K562 (cell line): ENCODE data around the gene TCF25. TPM values are rescaled to one million over a fixed set of nuclear protein-coding genes. Genes with fewer than 3 reads are reported as not detected.

ENCODE experiments used
- CREB1 ChIP-seq, 2 experiments: sonication (generic) in 1 of 2; formaldehyde crosslinking in 1 of 2; IDR thresholded peaks; 2 replicates each; pipeline versions ENCODE4 v1.6.1 to v1.8.0; 2012 to 2022; ENCODE audit warnings: inconsistent platforms in 1 of 2, mild to moderate bottlenecking in 1 of 2, missing genetic modification reagents in 1 of 2, moderate library complexity in 1 of 2
- CREBBP ChIP-seq: IDR thresholded peaks from one replicate; pipeline ENCODE4 v1.6.1; 2012; ENCODE audit warnings: low read depth, mild to moderate bottlenecking, control low read depth, inconsistent platforms, low read length
- CREM ChIP-seq: IDR thresholded peaks from 2 replicates; pipeline ENCODE4 v1.6.1; 2014; ENCODE audit warnings: antibody characterized with exemption, low read depth
- HDAC8 ChIP-seq: fragments of 450-650 bp; IDR thresholded peaks from 2 replicates; pipeline ENCODE4 v1.6.1; 2016; ENCODE audit warnings: mild to moderate bottlenecking, missing genetic modification characterization, moderate library complexity, missing compliant biosample characterization
- KLF13 ChIP-seq: fragments of 450-650 bp; IDR thresholded peaks from 2 replicates; pipeline ENCODE4 v1.6.1; 2016; ENCODE audit warnings: missing genetic modification characterization, low read depth, mild to moderate bottlenecking, missing compliant biosample characterization, moderate library complexity, borderline replicate concordance
- MAZ ChIP-seq, 2 experiments: fragments of 450-650 bp in 1 of 2; sonication (generic) in 1 of 2; formaldehyde crosslinking; IDR thresholded peaks in 1 of 2; conservative IDR thresholded peaks in 1 of 2; 2 replicates each; pipeline versions ENCODE4 v1.4.0 to v1.5.0; 2020; ENCODE audit warnings: mild to moderate bottlenecking in 1 of 2, missing genetic modification reagents in 1 of 2
- POLR2G ChIP-seq: fragments of 200-400 bp; formaldehyde crosslinking; IDR thresholded peaks from 2 replicates; pipeline ENCODE4 v1.6.1; 2017; ENCODE audit warnings: low read depth, mild to moderate bottlenecking, antibody characterized with exemption, low read length, moderate library complexity
- ZNF583 ChIP-seq: fragments of 250-450 bp; sonication (Bioruptor Pico); IDR thresholded peaks from 2 replicates; pipeline ENCODE4 v1.4.0; 2020
- polyA plus RNA-seq, 8 experiments: library from polyadenylated mRNA; depleted of rRNA in 4 of 8; stranded (reverse) in 5 of 8; unstranded in 3 of 8; fragments of >200 nt; fragmentation: Nextera tagmentation in 2 of 8; fragmentation: Illumina TruSeq in 1 of 8; extraction: Ambion mirVana in 2 of 8; extraction: Trizol in 1 of 8; gene quantifications; 2 replicates each; pipeline versions ENCODE4 v1.2.1 to v1.2.3, GENCODE V29; 2011 to 2014; ENCODE audit warnings: inconsistent platforms in 1 of 8, missing spikeins in 1 of 8
- total RNA-seq, 7 experiments: library from RNA; depleted of rRNA in 6 of 7; stranded (reverse); fragments of >200 nt in 6 of 7; fragmentation: Illumina TruSeq in 2 of 7; extraction: Trizol in 2 of 7; gene quantifications; 2 replicates each; pipeline versions ENCODE4 v1.2.1 to v1.2.3, GENCODE V29; 2011 to 2021; ENCODE audit warnings: low replicate concordance in 1 of 7
- TF ChIP-seq, protein P1 (sequence below): IDR thresholded peaks from 2 replicates; pipeline ENCODE4 v1.6.1; 2014; ENCODE audit warnings: antibody characterized with exemption
- TF ChIP-seq, protein P2 (sequence below): sonication (generic); formaldehyde crosslinking; IDR thresholded peaks from 2 replicates; pipeline ENCODE4 v1.9.0; 2022; ENCODE audit warnings: mild to moderate bottlenecking, missing genetic modification reagents
- TF ChIP-seq, protein P3 (sequence below): fragments of 200-800 bp; sonication (Bioruptor generic); IDR thresholded peaks from 2 replicates; pipeline ENCODE4 v1.6.1; 2017; ENCODE audit warnings: missing genetic modification characterization, missing compliant biosample characterization
- TF ChIP-seq, protein P4 (sequence below): fragments of 450-650 bp; IDR thresholded peaks from 2 replicates; pipeline ENCODE4 v1.6.1; 2018; ENCODE audit not compliant: partially characterized antibody
- TF ChIP-seq, protein P5 (sequence below): fragments of 250-450 bp; sonication (Bioruptor Pico); IDR thresholded peaks from 2 replicates; pipeline ENCODE4 v1.5.0; 2021; ENCODE audit warnings: mild to moderate bottlenecking, borderline replicate concordance

TCF25 gene
- total and polyA plus RNA-seq, 9 of the 15 experiments (the other 6 are each of a cell fraction or from before 2014, with no cell fraction given), result 9.0 to 154 (median 83.8) TPM

DNA sequence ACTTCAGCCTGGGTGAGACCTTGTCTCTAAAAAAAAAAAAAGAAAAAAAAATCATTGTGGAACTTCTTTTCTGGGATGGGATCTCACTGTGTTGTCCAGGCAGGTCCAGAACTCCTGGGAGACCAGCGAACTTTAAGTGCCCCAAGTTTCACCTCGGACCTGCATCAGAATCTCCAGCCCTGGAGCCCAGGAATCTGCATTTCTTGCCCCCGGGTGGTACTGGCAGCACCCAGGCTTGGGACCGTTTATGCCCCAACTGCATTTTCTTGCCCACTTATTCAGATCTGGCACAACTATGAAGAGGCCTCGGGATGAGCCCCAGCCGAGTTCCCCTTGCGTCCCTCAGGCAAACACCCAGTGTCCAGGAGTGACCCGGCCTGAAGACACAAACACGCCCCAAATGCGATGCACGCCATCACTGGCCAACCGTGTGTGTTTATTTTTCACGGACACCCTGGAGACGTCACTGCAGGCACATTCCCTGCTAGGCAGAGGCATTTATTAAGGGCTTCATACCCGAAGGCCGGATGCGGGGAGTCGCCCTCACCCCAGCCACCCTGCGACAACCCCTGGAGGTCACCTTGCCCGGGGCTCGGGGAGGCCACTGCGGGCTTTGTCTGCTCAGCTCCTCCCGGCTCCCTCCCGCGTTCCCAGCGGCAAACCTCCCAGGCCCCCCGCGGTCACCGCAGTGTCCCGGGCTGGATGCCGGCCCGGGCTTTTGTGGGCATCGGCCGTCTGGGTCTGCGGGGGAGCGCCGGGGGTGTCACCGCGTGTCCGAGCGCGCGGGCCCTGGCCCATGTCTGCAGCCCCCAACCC, 45.8 kb upstream of the TCF25 start (continued):
- TF ChIP-seq, protein P1, sequence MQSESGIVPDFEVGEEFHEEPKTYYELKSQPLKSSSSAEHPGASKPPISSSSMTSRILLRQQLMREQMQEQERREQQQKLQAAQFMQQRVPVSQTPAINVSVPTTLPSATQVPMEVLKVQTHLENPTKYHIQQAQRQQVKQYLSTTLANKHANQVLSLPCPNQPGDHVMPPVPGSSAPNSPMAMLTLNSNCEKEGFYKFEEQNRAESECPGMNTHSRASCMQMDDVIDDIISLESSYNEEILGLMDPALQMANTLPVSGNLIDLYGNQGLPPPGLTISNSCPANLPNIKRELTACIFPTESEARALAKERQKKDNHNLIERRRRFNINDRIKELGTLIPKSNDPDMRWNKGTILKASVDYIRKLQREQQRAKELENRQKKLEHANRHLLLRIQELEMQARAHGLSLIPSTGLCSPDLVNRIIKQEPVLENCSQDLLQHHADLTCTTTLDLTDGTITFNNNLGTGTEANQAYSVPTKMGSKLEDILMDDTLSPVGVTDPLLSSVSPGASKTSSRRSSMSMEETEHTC, result no peak
- TF ChIP-seq ZNF583 (CRISPR knock-in tag) (no peak), CREBBP (no peak), KLF13 (tag) (0 out of 2 replicates have a peak, but pooled peaks have one; percentile 15), HDAC8 (tag) (no peak), CREB1 (IDR thresholded peaks at IDR 0.05) (no peak), CREB1 (CRISPR knock-in tag; IDR thresholded peaks at IDR 0.05) (peak; percentile 34; the same call in 1 of the 2 replicates), CREM (peak; percentile 42; the same call in 1 of the 2 replicates), MAZ (CRISPR knock-in tag; conservative IDR thresholded peaks at IDR 0.05 in 1 of 2, IDR thresholded peaks at IDR 0.05 in 1 of 2) (peak; percentile 47 to 66; a peak in 3 of 4 replicates), POLR2G (peak; percentile 73)
- TF ChIP-seq, protein P2, sequence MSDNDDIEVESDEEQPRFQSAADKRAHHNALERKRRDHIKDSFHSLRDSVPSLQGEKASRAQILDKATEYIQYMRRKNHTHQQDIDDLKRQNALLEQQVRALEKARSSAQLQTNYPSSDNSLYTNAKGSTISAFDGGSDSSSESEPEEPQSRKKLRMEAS (CRISPR knock-in tag), result peak; percentile 40; the same call in 1 of the 2 replicates
- TF ChIP-seq, protein P3, sequence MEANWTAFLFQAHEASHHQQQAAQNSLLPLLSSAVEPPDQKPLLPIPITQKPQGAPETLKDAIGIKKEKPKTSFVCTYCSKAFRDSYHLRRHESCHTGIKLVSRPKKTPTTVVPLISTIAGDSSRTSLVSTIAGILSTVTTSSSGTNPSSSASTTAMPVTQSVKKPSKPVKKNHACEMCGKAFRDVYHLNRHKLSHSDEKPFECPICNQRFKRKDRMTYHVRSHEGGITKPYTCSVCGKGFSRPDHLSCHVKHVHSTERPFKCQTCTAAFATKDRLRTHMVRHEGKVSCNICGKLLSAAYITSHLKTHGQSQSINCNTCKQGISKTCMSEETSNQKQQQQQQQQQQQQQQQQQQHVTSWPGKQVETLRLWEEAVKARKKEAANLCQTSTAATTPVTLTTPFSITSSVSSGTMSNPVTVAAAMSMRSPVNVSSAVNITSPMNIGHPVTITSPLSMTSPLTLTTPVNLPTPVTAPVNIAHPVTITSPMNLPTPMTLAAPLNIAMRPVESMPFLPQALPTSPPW (CRISPR knock-in tag), result no peak
- TF ChIP-seq, protein P4, sequence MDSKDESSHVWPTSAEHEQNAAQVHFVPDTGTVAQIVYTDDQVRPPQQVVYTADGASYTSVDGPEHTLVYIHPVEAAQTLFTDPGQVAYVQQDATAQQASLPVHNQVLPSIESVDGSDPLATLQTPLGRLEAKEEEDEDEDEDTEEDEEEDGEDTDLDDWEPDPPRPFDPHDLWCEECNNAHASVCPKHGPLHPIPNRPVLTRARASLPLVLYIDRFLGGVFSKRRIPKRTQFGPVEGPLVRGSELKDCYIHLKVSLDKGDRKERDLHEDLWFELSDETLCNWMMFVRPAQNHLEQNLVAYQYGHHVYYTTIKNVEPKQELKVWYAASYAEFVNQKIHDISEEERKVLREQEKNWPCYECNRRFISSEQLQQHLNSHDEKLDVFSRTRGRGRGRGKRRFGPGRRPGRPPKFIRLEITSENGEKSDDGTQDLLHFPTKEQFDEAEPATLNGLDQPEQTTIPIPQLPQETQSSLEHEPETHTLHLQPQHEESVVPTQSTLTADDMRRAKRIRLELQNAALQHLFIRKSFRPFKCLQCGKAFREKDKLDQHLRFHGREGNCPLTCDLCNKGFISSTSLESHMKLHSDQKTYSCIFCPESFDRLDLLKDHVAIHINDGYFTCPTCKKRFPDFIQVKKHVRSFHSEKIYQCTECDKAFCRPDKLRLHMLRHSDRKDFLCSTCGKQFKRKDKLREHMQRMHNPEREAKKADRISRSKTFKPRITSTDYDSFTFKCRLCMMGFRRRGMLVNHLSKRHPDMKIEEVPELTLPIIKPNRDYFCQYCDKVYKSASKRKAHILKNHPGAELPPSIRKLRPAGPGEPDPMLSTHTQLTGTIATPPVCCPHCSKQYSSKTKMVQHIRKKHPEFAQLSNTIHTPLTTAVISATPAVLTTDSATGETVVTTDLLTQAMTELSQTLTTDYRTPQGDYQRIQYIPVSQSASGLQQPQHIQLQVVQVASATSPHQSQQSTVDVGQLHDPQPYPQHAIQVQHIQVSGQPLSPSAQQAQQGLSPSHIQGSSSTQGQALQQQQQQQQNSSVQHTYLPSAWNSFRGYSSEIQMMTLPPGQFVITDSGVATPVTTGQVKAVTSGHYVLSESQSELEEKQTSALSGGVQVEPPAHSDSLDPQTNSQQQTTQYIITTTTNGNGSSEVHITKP, result peak; percentile 83
- TF ChIP-seq, protein P5, sequence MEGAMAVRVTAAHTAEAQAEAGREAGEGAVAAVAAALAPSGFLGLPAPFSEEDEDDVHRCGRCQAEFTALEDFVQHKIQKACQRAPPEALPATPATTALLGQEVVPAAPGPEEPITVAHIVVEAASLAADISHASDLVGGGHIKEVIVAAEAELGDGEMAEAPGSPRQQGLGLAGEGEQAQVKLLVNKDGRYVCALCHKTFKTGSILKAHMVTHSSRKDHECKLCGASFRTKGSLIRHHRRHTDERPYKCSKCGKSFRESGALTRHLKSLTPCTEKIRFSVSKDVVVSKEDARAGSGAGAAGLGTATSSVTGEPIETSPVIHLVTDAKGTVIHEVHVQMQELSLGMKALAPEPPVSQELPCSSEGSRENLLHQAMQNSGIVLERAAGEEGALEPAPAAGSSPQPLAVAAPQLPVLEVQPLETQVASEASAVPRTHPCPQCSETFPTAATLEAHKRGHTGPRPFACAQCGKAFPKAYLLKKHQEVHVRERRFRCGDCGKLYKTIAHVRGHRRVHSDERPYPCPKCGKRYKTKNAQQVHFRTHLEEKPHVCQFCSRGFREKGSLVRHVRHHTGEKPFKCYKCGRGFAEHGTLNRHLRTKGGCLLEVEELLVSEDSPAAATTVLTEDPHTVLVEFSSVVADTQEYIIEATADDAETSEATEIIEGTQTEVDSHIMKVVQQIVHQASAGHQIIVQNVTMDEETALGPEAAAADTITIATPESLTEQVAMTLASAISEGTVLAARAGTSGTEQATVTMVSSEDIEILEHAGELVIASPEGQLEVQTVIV, result no peak
